ENCODE results near the gene TSPEAR.

DNA sequence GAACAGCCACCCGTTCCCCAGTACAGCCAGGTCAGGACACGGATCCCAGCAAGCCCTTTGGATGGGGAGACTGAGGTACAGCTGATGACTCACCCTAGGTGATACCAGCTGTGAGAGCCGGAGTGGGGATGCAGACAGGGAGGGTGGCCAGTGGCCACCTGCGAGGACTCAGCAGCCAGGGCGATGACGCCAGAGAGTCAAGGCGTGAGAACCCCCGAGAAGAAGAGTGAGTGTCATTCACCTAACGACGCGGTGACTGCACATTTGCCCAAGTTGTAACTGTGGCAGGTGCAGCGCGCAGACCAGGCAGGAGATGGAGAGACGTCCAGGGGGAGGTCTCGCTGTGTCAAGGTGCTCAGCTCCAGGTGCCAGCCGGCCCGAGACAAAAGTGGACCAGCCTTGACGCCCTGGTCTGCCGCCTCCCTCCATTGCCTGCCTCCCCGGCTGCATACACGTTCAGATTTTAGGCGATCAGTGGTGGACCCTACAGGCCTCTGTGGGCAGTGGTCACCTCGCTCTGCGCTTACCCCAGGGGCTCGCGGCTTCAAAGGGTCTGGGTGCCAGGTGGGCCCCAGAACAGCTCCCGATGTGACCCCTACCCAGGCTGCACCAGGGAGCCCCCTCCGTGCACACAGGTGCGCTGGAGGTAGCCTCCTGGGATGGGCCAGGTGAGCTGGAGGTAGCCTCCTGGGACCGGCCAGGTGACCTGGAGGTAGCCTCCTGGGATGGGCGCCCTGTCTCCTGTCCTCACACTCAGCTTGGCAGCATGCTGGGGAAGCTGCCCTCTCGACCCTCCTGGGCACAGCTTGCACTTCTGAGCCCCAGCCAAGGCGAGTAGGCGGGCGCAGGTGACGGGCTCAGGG is 244.1 kb downstream of the TSPEAR start:
- TF ChIP-seq ARNT (IDR thresholded peaks at IDR 0.05): no peak
- no peak for TF ChIP-seq SP1 (IDR thresholded peaks at IDR 0.05)
- TF ChIP-seq BHLHE40 (IDR thresholded peaks at IDR 0.05; ENCODE audit: borderline replicate concordance): no peak
- TF ChIP-seq NFRKB (IDR thresholded peaks at IDR 0.05): no peak
- TF ChIP-seq FOXA1 (IDR thresholded peaks at IDR 0.05): no peak
- TF ChIP-seq HDGF (IDR thresholded peaks at IDR 0.05; ENCODE audit: borderline replicate concordance): no peak
- TF ChIP-seq ELF4 (IDR thresholded peaks at IDR 0.05): no peak

Data from HEK293T (cell line).